Gastroesophageal sphincter (tissue), 3 donors: Measurements from ENCODE around the gene SLC15A2.

Experiments
- CTCF ChIP-seq, 4 experiments: fragments of 200-600 bp in 2 of 4; fragments of 450-650 bp in 2 of 4; sonication (generic) in 1 of 4; IDR thresholded peaks; one replicate each; pipeline ENCODE4 v1.5.1; 2017 to 2019; ENCODE audit warnings: antibody characterized with exemption in 4 of 4, mild to moderate bottlenecking in 2 of 4, moderate library complexity in 2 of 4
- EP300 ChIP-seq: sonication (generic); formaldehyde crosslinking; IDR thresholded peaks from one replicate; pipeline ENCODE4 v1.6.1; 2017; ENCODE audit warnings: antibody characterized with exemption, mild to moderate bottlenecking
- POLR2A ChIP-seq, 2 donors: fragments of 450-650 bp; IDR thresholded peaks; one replicate each; pipeline ENCODE4 v1.6.1; 2017; ENCODE audit warnings: antibody characterized with exemption in 2 of 2, mild to moderate bottlenecking in 2 of 2, moderate library complexity in 1 of 2
- POLR2AphosphoS5 ChIP-seq: sonication (generic); formaldehyde crosslinking; IDR thresholded peaks from one replicate; pipeline ENCODE4 v1.6.1; 2017; ENCODE audit warnings: antibody characterized with exemption

GRCh38 chr3:121871430-121871829 lies 22.8 kb upstream of the SLC15A2 start:
- TF ChIP-seq EP300 = no peak
- no peak for TF ChIP-seq POLR2A (IDR thresholded peaks at IDR 0.05)
- no peak for TF ChIP-seq CTCF (IDR thresholded peaks at IDR 0.05)
- no peak for TF ChIP-seq POLR2AphosphoS5
